SU-DHL-6 (cell line): ENCODE data around the gene PPP1CA.

Experiments used
- H2AFZ ChIP-seq: fragments of 200-600 bp; sonication (generic); 2 replicates; pipeline ENCODE4 v1.6.1; 2014; ENCODE audit warnings: low read depth, mild to moderate bottlenecking, moderate library complexity, mixed read lengths, antibody characterized with exemption, low read length; ENCODE audit not compliant: severe bottlenecking
- H3F3A ChIP-seq: fragments of 200-600 bp; shearing (Covaris generic); 2 replicates; pipeline ENCODE4 v1.6.0; 2016; ENCODE audit warnings: antibody characterized with exemption, mild to moderate bottlenecking; ENCODE audit not compliant: insufficient read depth
- H3K27ac ChIP-seq: fragments of 200-600 bp; sonication (generic); 2 replicates; pipeline ENCODE4 v1.5.1; 2016; ENCODE audit warnings: low read depth, mild to moderate bottlenecking, low read length, moderate library complexity, mixed read lengths
- H3K27me3 ChIP-seq: fragments of 200-600 bp; sonication (generic), shearing (Covaris generic); 2 replicates; pipeline ENCODE4 v1.6.0; 2014; ENCODE audit warnings: mild to moderate bottlenecking, low read length
- H3K36me3 ChIP-seq: fragments of 200-600 bp; sonication (generic); 2 replicates; pipeline ENCODE4 v1.6.1; 2014; ENCODE audit warnings: mild to moderate bottlenecking, low read length, mixed read lengths
- H3K4me2 ChIP-seq: fragments of 300-600, 200-600 bp; shearing (Covaris generic), sonication (generic); 2 replicates; pipeline ENCODE4 v1.6.0; 2014; ENCODE audit warnings: low read length, low read depth, mild to moderate bottlenecking; ENCODE audit not compliant: poor library complexity, severe bottlenecking
- H3K4me3 ChIP-seq: fragments of 200-600 bp; sonication (generic); 2 replicates; pipeline ENCODE4 v1.5.1; 2014; ENCODE audit warnings: antibody characterized with exemption, low read length, mild to moderate bottlenecking, mixed read lengths; ENCODE audit not compliant: insufficient read depth, poor library complexity, severe bottlenecking
- H3K79me2 ChIP-seq: fragments of 200-600 bp; sonication (generic); 2 replicates; pipeline ENCODE4 v1.6.1; 2014; ENCODE audit warnings: mild to moderate bottlenecking, low read length, moderate library complexity; ENCODE audit not compliant: insufficient read depth
- H3K9ac ChIP-seq: fragments of 200-600 bp; sonication (generic); 2 replicates; pipeline ENCODE4 v1.7.0; 2014; ENCODE audit warnings: mild to moderate bottlenecking, low read length
- H3K9me2 ChIP-seq: fragments of 200-600 bp; sonication (generic); replicated peaks from 2 replicates; pipeline ENCODE4 v1.6.1; 2014; ENCODE audit warnings: low read length; ENCODE audit not compliant: insufficient read depth
- H3K9me3 ChIP-seq: fragments of 200-600 bp; sonication (generic); 2 replicates; pipeline ENCODE4 v1.6.1; 2014; ENCODE audit warnings: low read length, mixed read lengths; ENCODE audit not compliant: insufficient read depth
- H4K20me1 ChIP-seq: fragments of 200-600 bp; sonication (generic); 2 replicates; pipeline ENCODE4 v1.6.1; 2014; ENCODE audit warnings: low read depth, mild to moderate bottlenecking, antibody characterized with exemption, low read length, moderate library complexity, mixed read lengths
- CTCF ChIP-seq: fragments of 200-600 bp; sonication (generic); IDR thresholded peaks from one replicate; pipeline ENCODE4 v1.5.1; 2017; ENCODE audit warnings: antibody characterized with exemption, mild to moderate bottlenecking, low read length, moderate library complexity; ENCODE audit not compliant: insufficient read depth, poor library complexity, severe bottlenecking
- EZH2phosphoT487 ChIP-seq: fragments of 200-600 bp; sonication (generic), shearing (Covaris generic); conservative IDR thresholded peaks from 2 replicates; pipeline ENCODE4 v1.6.1; 2018; ENCODE audit warnings: mild to moderate bottlenecking, antibody characterized with exemption, low read length, moderate library complexity, mixed read lengths

PPP1CA gene

GRCh38 chr11:67421430-67422031, 19.9 kb upstream of the PPP1CA start:
- Histone ChIP-seq H4K20me1 (no peaks in the 10 kb centered on the region), H3F3A (no peaks in the 10 kb centered on the region), H3K4me3 (no peak overlapping the region), H3K9me2 (no peaks in the 10 kb centered on the region), H3K27ac (no peak overlapping the region), H3K79me2 (no peaks in the 10 kb centered on the region), H3K4me2 (peak overlapping the region; percentile 48), H3K36me3 (no peaks in the 10 kb centered on the region), H2AFZ (peak overlapping the region; percentile 71), H3K27me3 (no peaks in the 10 kb centered on the region), H3K9ac (peak overlapping the region; percentile 22; the same call in 1 of the 2 replicates), H3K9me3 (no peaks in the 10 kb centered on the region)
- TF ChIP-seq EZH2phosphoT487 = no peak
- TF ChIP-seq CTCF = no peak

- Histone ChIP-seq H3K4me2 (peak overlapping the region; percentile 59), H3K9me3 (no peaks in the 10 kb centered on the region), H3K27ac (peak overlapping the region; percentile 52), H3K36me3 (no peaks in the 10 kb centered on the region), H3K9ac (peak overlapping the region; percentile 67), H3K9me2 (no peaks in the 10 kb centered on the region), H3F3A (no peaks in the 10 kb centered on the region), H3K79me2 (no peaks in the 10 kb centered on the region), H2AFZ (peak overlapping the region; percentile 71), H4K20me1 (no peaks in the 10 kb centered on the region), H3K4me3 (peak overlapping the region; percentile 49), H3K27me3 (no peaks in the 10 kb centered on the region)
- no peak for TF ChIP-seq CTCF
- no peak for TF ChIP-seq EZH2phosphoT487
Observed at GRCh38 chr11:67420646-67421429, 19.2 kb upstream of the PPP1CA start.

GRCh38 chr11:67420147-67420645, 18.5 kb upstream of the PPP1CA start:
- Histone ChIP-seq H3K27ac (peak overlapping the region; percentile 52; the same call in 1 of the 2 replicates), H3F3A (no peaks in the 10 kb centered on the region), H3K4me3 (peak overlapping the region; percentile 49), H4K20me1 (no peaks in the 10 kb centered on the region), H3K9me2 (no peaks in the 10 kb centered on the region), H3K4me2 (peak overlapping the region; percentile 59), H3K9me3 (no peaks in the 10 kb centered on the region), H3K27me3 (no peaks in the 10 kb centered on the region), H3K36me3 (no peaks in the 10 kb centered on the region), H2AFZ (no peak overlapping the region), H3K9ac (peak overlapping the region; percentile 67), H3K79me2 (no peaks in the 10 kb centered on the region)
- TF ChIP-seq EZH2phosphoT487 = no peak
- TF ChIP-seq CTCF = no peak
